Natural killer cell (primary cell): ENCODE results near the gene KRTAP10-9. TPM values are rescaled to one million over a fixed set of nuclear protein-coding genes. Genes with fewer than 3 reads are reported as not detected.
"Not testable (repeated sequence)": the region's sequence is repeated elsewhere in the genome, so short reads cannot be mapped to it uniquely, and the experiment has no call there.

Experiments used
- ATAC-seq, 3 donors: fragments of 150-1000 bp in 2 of 3; fragments of 200-7000 bp in 1 of 3; cut with Tn5 transposase; 1 replicate in 1 of 3; 2 replicates in 2 of 3; pipeline ENCODE4 v1.10.0; 2021; ENCODE audit warnings: mild to moderate bottlenecking in 2 of 3, moderate library complexity in 2 of 3
- DNase-seq, 2 donors: peaks; one replicate each; pipeline versions ENCODE4 v3.0.0 to v3.0.0-alpha.2; 2013 to 2021; ENCODE audit warnings: mixed read lengths in 1 of 2
- H3K27ac ChIP-seq: one replicate; pipeline ENCODE4 v1.5.1; 2013; ENCODE audit warnings: mild to moderate bottlenecking, low read length
- H3K27me3 ChIP-seq: one replicate; pipeline ENCODE4 v1.6.1; 2013; ENCODE audit warnings: low read length; ENCODE audit not compliant: control insufficient read depth, insufficient read depth
- H3K36me3 ChIP-seq: one replicate; pipeline ENCODE4 v1.6.1; 2013; ENCODE audit warnings: low read length; ENCODE audit not compliant: control insufficient read depth, insufficient read depth
- H3K4me1 ChIP-seq: one replicate; pipeline ENCODE4 v1.6.1; 2013; ENCODE audit warnings: low read length; ENCODE audit not compliant: control insufficient read depth, insufficient read depth
- H3K4me3 ChIP-seq: one replicate; pipeline ENCODE4 v1.5.1; 2013; ENCODE audit warnings: low read length
- H3K9me3 ChIP-seq: one replicate; pipeline ENCODE4 v1.6.1; 2013; ENCODE audit warnings: low read length; ENCODE audit not compliant: control insufficient read depth, insufficient read depth
- H3K27ac Mint-ChIP-seq, 2 donors: one replicate each; pipeline ENCODE4 v1.8.0; 2022; ENCODE audit warnings: mild to moderate bottlenecking in 2 of 2, mixed read lengths in 2 of 2, moderate library complexity in 1 of 2
- H3K27me3 Mint-ChIP-seq, 2 donors: one replicate each; pipeline ENCODE4 v1.8.0; 2022; ENCODE audit warnings: low read depth in 2 of 2, mixed read lengths in 2 of 2
- H3K36me3 Mint-ChIP-seq: one replicate; pipeline ENCODE4 v1.8.0; 2022; ENCODE audit warnings: mixed read lengths
- H3K4me1 Mint-ChIP-seq, 2 donors: one replicate each; pipeline ENCODE4 v1.8.0; 2022; ENCODE audit warnings: mixed read lengths in 2 of 2
- H3K4me3 Mint-ChIP-seq: one replicate; pipeline ENCODE4 v1.8.0; 2022; ENCODE audit warnings: mild to moderate bottlenecking, moderate library complexity, mixed read lengths
- H3K9me3 Mint-ChIP-seq, 2 donors: one replicate each; pipeline ENCODE4 v1.8.0; 2022; ENCODE audit warnings: mixed read lengths in 2 of 2
- WGBS: methylation state at CpG from one replicate; pipeline ENCODE4 v1.1.7; 2013; ENCODE audit warnings: missing lambda C conversion rate; ENCODE audit not compliant: insufficient coverage; 5-methylcytosine and 5-hydroxymethylcytosine counted together
- intact Hi-C: fragments of 100-400 bp; cut with micrococcal nuclease; formaldehyde crosslinking; loops from one replicate; pipeline ENCODE4 v1.14.2; 2022
- total RNA-seq, 4 donors: library from RNA; stranded (reverse); fragments of 120-200 nt in 1 of 4; gene quantifications; one replicate each; pipeline versions ENCODE4 v1.2.3 to v1.2.4, GENCODE V29; 2013 to 2022
- TF ChIP-seq, protein P1 (sequence below): fragments of 200-600 bp; IDR thresholded peaks from one replicate; pipeline ENCODE4 v1.8.0; 2022; ENCODE audit warnings: antibody characterized with exemption

The KRTAP10-9 gene
- total RNA-seq, 3 donors from 2014 or later (not counting 1 experiment from before 2014, with no cell fraction given) = not detected

DNA sequence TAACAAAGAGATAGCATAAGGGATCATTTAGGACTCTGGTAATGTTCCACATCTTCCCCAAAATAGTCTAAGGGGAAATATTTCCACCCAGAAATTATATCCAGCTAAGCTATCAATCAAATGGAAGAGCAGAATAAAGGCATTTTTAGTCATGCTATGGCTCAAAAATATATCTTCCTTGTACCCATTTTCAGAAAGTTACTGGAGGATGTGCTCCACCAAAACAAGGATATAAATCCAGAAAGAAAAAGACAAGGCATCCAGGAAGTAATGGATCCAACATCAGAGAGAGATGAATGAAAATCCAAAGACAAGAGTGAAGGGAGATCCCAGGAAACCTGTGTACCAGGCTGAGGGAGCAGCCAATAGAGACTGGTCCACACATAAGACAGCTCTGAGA, 17.7 kb upstream of the KRTAP10-9 start:
- Histone ChIP-seq H3K4me1 (peaks cover 9% of the 10 kb centered on the region), H3K36me3 (no peaks in the 10 kb centered on the region), H3K27me3 (no peaks in the 10 kb centered on the region), H3K9me3 (peaks cover 27% of the 10 kb centered on the region), H3K27ac (no peak overlapping the region), H3K4me3 (no peak overlapping the region)
- no peak for DNase-seq
- TF ChIP-seq, protein P1, sequence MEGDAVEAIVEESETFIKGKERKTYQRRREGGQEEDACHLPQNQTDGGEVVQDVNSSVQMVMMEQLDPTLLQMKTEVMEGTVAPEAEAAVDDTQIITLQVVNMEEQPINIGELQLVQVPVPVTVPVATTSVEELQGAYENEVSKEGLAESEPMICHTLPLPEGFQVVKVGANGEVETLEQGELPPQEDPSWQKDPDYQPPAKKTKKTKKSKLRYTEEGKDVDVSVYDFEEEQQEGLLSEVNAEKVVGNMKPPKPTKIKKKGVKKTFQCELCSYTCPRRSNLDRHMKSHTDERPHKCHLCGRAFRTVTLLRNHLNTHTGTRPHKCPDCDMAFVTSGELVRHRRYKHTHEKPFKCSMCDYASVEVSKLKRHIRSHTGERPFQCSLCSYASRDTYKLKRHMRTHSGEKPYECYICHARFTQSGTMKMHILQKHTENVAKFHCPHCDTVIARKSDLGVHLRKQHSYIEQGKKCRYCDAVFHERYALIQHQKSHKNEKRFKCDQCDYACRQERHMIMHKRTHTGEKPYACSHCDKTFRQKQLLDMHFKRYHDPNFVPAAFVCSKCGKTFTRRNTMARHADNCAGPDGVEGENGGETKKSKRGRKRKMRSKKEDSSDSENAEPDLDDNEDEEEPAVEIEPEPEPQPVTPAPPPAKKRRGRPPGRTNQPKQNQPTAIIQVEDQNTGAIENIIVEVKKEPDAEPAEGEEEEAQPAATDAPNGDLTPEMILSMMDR = no peak
- Mint-ChIP-seq H3K4me3 (no peak overlapping the region), H3K9me3 (peaks cover 2 to 14% of the 10 kb centered on the region in 2 donors), H3K27me3 (peaks cover 26 to 49% of the 10 kb centered on the region in 2 donors), H3K27ac (no peak overlapping the region), H3K4me1 (peaks cover 0 to 12% of the 10 kb centered on the region in 2 donors), H3K36me3 (peaks cover 15% of the 10 kb centered on the region)
- intact Hi-C loops = no loop called here
- no peak for ATAC-seq

DNA sequence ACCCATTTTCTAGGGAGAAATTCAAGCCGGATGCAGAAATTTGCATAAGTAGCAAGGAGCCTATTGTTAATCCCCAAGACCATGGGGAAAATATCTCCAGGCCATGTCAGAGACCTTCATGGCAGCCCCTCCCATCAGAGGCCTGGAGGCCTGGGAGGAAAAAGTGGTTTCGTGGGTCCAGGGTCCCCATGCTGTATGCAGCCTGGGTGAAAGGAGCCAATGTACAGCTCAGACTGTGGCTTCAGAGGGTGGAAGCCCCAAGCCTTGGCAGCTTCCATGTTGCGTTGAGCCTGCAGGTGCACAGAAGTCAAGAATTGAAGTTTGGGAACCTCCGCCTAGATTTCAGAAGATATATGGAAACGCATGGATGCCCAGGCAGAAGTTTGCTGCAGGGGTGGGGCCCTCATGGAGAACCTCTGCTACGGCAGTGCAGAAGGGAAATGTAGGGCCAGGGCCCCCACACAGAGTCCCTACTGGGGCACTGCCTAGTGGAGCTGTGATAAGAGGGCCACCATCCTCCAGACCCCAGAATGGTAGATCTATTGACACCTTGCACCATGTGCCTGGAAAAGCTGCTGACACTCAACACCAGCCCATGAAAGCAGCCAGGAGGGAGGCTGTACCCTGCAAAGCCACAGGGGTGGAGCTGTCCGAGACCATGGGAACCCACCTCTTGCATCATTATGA, 16.6 kb upstream of the KRTAP10-9 start:
- H3K27me3 ChIP-seq, H3K27ac Mint-ChIP-seq: not testable (repeated sequence)
- peaks cover 15% of the 10 kb centered on the region for H3K36me3 Mint-ChIP-seq

DNA sequence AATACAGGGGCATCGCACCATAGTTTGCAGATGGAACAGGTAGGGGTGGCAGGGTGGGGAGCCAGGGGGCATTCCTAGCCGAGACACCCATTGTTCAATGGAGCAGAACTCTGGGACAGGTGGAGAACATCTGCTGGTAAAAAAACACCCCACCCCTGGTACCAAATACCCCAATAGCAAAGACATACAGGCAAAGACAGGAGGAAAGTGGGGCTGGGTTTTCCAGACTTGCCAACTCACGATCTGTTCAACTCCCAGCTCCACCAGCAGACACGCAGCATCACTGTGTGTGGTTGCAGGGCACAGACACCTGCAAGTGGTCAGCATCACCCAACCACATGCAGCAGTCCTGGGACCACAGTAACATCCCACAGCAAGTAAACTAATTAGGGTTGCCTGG, 15.3 kb upstream of the KRTAP10-9 start:
- Histone ChIP-seq H3K9me3 (peaks cover 27% of the 10 kb centered on the region), H3K4me3 (no peak overlapping the region), H3K27me3 (no peaks in the 10 kb centered on the region), H3K4me1 (peaks cover 15% of the 10 kb centered on the region), H3K27ac (no peak overlapping the region), H3K36me3 (no peaks in the 10 kb centered on the region)
- WGBS = 91% methylated on average over 4 of the region's 4 CpGs
- TF ChIP-seq, protein P1 = no peak
- H3K36me3 Mint-ChIP-seq = peaks cover 15% of the 10 kb centered on the region
- no peak overlapping the region for H3K27ac Mint-ChIP-seq
- ATAC-seq = peak in 1 of 3 donors; percentile 36
- intact Hi-C loops = no loop called here
- H3K4me1 Mint-ChIP-seq = peaks cover 0 to 18% of the 10 kb centered on the region in 2 donors
- DNase-seq = no peak
- no peak overlapping the region for H3K4me3 Mint-ChIP-seq
- H3K27me3 Mint-ChIP-seq = peaks cover 17 to 26% of the 10 kb centered on the region in 2 donors
- peaks cover 2 to 14% of the 10 kb centered on the region in 2 donors for H3K9me3 Mint-ChIP-seq

More for the DNA sequence above, 16.6 kb upstream of the KRTAP10-9 start:
- Mint-ChIP-seq H3K9me3 (peaks cover 2 to 14% of the 10 kb centered on the region in 2 donors), H3K4me1 (peaks cover 0 to 12% of the 10 kb centered on the region in 2 donors), H3K27me3 (peaks cover 22 to 38% of the 10 kb centered on the region in 2 donors)
- ATAC-seq, H3K36me3 ChIP-seq, DNase-seq, H3K4me3 Mint-ChIP-seq, H3K4me3 ChIP-seq, intact Hi-C loops, H3K4me1 ChIP-seq, H3K27ac ChIP-seq: not testable (repeated sequence)
- H3K9me3 ChIP-seq = peaks cover 27% of the 10 kb centered on the region
- 96% methylated on average over 7 of the region's 7 CpGs for WGBS

DNA sequence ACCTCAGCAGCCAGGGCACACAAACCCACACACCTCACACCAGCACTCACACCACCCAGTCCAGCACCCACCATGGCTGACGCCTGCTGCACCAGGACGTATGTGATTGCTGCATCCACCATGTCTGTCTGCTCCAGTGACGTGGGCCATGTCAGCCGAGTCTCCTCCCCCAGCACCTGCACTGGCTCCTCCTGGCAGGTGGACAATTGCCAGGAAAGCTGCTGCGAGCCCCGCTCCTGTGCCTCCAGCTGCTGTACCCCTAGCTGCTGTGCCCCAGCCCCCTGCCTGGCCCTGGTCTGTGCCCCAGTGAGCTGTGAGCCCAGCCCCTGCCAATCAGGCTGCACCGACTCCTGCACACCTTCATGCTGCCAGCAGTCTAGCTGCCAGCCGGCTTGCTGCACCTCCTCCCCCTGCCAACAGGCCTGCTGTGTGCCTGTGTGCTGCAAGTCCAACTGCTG, 14.8 kb upstream of the KRTAP10-9 start, which contains the start of gene KRTAP10-8:
KRTAP10-8 (plus strand) TSS at position 51 of the 458 bp plus-strand sequence; CDS start at position 73, 22 bp downstream.
- H3K4me3 ChIP-seq = no peak within 1 kb of the TSS
- intact Hi-C loops = no loop called here
- WGBS = 85% methylated on average over 8 of the region's 8 CpGs
- H3K9me3 Mint-ChIP-seq = peaks cover 2 to 14% of the 10 kb centered on the region in 2 donors
- H3K36me3 ChIP-seq = no peaks in the 10 kb centered on the region
- no peaks in the 10 kb centered on the region for H3K27me3 ChIP-seq
- H3K27ac ChIP-seq = no peak within 1 kb of the TSS
- DNase-seq (no peak), ATAC-seq (peak in 1 of 3 donors; percentile 43)
- peaks cover 15% of the 10 kb centered on the region for H3K4me1 ChIP-seq
- peak within 1 kb of the TSS; percentile 17 for H3K4me3 Mint-ChIP-seq
- H3K4me1 Mint-ChIP-seq = peaks cover 0 to 20% of the 10 kb centered on the region in 2 donors
- peaks cover 14 to 23% of the 10 kb centered on the region in 2 donors for H3K27me3 Mint-ChIP-seq
- TF ChIP-seq, protein P1 = no peak
- peaks cover 27% of the 10 kb centered on the region for H3K9me3 ChIP-seq
- no peak within 1 kb of the TSS for H3K27ac Mint-ChIP-seq
- peaks cover 15% of the 10 kb centered on the region for H3K36me3 Mint-ChIP-seq
